Measurements from ENCODE around the gene SKP2. TPM values are rescaled to one million over a fixed set of nuclear protein-coding genes. Genes with fewer than 3 reads are reported as not detected.

Gene SKP2

Small RNA genes within 50 kb of the gene (small RNA-seq; reads per million reads assigned to genes)
- gene MIR580 (ENCODE audit: insufficient read depth) = 9.5 reads per million, percentile 85 among the genes with 10 or more reads in this experiment
- gene RNU6-1305P (ENCODE audit: insufficient read depth) = not detected
